Activated CD8-positive, alpha-beta memory T cell treated with anti-CD3 and anti-CD28 coated beads, Interleukin-2, amount 50 U/mL, for 24 hours (primary cell): Measurements from ENCODE around the gene CMIP.

ENCODE experiments used
- DNase-seq: peaks from one replicate; pipeline ENCODE4 v3.0.0-alpha.2; 2020; ENCODE audit errors: extremely low read depth

Gene CMIP

DNA sequence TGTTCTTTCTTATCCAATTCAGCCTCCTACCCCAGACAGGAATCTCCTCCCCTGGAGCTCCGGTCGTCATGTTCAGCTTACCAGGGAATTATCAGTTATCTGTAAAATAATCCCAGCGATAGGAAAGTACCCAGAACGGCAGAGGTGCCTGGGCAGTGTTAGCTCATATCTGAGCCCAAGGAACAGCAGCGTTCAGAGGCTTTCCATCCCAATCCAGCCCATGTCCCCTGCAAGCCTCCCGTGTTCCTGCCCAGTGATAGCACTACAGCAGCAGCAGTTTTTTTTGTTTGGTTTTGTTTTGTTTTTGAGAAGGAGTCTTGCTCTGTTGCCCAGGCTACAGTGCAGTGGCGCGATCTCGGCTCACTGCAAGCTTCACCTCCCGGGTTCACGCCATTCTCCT, 158.2 kb downstream of the CMIP start:
- no peak for DNase-seq

GRCh38 chr16:81604960-81605383, 160.4 kb downstream of the CMIP start:
- DNase-seq, result no peak

DNA sequence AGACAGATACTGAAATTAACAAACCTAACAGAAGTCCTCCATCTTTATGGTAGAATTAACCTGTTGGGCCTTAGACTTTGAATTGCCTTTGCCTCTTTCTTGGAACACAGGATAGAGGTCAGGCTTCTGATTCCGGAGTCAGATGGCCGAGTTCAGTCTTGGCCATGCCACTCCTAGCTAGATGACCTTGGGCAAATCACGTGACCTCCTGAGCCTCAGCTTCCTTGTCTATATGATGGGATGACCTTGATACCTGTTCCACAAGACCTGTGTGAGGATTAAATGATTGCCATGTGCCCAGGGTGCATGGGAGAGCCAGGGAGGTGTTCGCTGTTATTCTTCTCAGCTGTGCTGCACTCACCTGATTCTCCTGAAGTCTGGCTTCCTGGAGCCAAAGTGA, 161.4 kb downstream of the CMIP start:
- DNase-seq, result no peak

GRCh38 chr16:81607006-81607405, 162.4 kb downstream of the CMIP start:
- DNase-seq, result no peak

DNA sequence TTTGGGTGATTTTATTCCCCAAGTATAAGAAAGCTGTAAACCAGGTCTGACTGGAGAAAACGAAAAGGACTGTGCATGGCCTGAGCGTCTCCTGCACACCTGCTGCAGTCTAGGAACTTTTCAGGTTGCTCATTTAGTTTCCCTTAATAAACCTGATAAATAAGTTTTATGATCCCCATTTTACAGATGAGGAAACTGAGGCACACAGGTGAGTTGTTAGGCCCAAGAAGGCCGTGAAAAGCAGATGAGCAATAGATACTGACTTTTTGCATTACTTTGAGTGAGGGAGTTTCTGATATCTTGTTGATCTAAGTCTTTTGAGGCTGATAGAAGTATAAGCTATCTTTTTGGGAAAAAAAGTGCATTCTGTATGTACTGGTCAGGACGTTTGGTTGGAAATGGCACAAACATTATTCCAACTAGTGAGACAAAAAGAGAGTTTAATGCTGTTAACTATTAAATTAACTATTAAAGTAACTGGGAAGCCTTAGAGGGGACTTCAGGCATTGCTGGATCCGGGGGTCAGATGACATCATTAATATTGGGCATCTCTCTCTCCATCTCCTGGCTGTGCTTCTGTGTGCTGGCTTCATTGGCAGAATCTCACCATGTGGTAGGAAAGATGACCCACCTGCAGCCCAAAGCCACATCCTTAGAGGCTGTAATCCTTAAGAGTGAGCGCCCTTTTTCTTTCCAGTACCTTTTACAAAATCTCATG, 163.4 kb downstream of the CMIP start:
- no peak for DNase-seq

- DNase-seq, result no peak
These were observed 164.1 kb downstream of the CMIP start for GRCh38 chr16:81608523-81609209.

- no peak for DNase-seq
These were observed 164.8 kb downstream of the CMIP start for GRCh38 chr16:81609323-81609892.

GRCh38 chr16:81610144-81610842, 165.7 kb downstream of the CMIP start:
- no peak for DNase-seq

- DNase-seq, result no peak
These were observed 166.3 kb downstream of the CMIP start for GRCh38 chr16:81610936-81611335.

DNA sequence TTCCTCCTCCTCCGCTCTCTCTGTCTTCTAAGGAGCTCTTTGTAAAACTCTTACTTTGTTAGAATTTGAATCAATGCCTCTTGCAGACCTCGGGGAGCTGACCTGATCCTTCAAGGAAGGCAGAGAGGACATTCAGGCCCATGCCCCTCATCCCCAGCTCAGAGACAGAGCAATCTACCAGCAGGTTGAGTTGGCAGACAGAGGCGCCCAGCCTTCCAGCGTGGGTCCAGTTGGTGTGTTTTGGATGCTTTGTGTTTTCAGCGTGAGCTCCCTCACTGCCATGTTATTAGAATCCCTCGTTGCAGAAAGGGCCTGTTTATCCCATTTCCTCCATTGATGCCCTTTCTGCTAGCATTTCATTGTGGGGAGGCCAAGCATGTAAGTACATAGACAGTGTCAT, 167.1 kb downstream of the CMIP start:
- DNase-seq, result no peak

DNA sequence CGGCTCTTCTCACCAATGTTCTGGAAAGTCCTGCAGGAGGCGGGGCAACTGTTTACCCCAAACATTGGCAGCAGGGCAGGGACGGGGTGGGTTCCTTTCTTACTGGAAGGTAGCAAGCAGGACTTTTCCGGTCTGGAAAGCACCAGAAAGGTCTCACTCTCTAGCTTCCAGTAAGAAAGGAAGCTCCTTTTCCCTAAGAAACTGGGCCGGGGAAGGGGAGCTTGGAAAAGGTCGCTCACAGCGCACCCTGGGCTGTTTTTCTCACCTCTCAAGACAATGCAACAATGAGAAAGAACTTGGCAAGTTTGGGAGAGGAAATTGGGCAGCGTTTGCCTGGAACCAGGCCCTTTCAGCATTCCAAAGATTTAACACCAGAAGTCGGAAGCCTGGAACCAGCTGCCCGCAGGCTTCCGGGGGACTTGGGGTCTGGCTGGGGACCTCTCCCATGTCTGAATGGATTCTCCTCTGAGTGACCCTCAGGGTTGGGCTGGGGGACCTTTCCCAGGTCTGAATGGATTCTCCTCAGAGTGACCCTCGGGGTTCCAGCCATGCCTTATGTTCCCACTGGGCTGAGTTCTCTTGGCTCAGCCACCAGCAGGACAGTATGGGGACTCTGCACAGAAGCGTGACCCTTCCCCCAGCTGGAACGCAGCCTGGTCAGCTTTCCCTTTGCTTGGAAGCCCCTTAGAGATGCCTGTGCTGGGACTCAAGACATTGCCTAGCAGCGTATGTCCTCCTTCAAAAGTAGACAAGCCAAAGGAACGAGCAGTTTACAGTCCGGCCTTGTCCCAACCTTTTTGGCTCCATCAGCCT, 167.9 kb downstream of the CMIP start:
- DNase-seq, result no peak

DNA sequence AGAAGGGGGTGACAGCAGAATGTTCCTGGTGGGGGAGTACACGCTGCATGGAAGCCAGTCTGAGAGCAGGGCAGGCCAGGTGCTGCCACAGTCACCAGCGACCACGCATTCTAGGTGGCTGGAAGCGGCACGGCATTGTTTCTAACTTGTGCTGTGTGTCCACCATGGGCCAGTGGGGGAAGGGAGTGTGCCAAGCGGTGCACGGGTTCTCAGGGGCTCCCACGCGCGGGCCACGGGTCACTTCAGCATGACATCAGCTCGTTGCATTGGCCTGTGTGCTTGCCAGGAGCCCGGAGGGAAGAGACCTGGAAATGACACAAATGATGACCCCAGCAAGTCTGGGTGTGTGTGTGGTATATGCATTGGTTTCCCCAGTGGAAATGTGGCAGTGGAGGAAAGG, 169.6 kb downstream of the CMIP start:
- DNase-seq, result no peak

GRCh38 chr16:81614654-81615359, 170.2 kb downstream of the CMIP start:
- DNase-seq, result no peak

GRCh38 chr16:81615411-81615810, 170.8 kb downstream of the CMIP start:
- no peak for DNase-seq

DNA sequence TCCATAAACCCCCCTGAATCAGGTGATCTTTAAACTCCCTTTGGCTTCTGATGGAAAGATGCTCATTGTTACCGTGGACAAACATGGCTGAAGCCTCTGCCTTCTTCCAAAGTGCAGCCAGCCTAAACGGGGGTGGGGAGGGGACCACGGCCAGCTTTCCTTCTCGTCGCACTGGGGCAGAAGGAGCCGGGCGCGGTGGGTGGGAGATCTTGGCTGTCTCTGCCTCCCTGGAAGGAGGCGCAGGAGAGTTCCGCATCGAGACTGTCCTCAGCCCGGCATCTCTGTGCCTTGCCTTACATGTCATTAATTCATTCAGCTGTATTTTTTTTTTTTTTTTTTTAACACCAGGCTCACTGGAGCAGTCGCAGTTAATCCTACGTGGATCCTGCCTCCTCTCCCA, 171.2 kb downstream of the CMIP start:
- DNase-seq, result no peak

- DNase-seq, result peak; percentile 53
These were observed 171.9 kb downstream of the CMIP start for GRCh38 chr16:81616321-81617020.

DNA sequence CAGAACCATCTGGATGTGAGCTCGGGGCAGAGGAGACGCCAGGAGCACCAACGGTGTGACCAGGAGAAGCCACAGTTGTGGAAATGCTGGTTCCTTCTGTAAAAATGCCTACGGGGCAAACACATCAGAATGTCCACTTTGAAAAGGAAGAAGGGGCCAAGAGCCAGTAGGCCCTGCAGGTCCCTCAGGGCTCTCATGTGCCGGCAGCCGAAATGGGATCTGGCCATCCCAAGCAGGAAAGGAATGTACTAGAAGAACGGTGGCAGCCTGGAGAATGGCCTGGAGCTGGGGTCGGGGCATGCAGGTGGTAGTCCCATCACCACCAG, 172.4 kb downstream of the CMIP start:
- no peak for DNase-seq

DNA sequence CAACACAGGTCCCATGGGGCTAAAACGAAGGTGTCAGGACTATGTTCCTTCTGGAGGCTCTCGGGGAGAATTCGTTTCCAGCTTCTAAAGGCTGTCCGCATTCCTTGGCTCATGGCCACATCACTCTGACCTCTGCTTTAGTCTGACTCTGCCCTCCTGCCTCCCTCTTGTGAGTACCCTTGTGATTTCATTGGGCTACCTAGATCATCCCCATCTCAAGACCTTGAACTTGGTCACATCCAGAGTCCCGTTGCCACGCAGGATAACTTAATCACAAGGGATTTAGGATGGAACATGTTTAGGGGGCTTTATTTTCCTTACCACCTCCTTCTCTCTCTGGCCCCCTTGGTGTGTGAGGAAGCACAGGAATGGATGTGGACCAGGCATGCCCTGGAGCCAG, 173.6 kb downstream of the CMIP start:
- no peak for DNase-seq

DNA sequence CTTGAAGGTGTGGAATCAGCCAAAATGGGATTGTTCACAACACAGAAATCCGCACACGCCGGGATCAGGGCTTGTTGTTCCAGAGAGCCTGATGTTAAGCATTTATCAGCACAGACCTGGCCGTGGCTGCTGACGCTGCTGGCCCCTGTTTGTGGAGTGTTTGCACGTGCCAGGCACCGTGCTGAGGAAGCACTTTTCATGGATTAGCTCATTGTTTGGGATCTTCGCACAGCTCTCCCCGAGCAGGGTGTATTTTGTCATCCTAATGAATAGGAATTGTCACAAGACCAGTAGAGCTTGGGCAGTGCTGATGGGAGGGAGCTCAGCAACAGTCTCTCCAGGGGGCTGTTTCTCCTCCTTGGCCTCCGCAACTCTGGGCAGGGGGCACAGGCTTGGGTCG, 174.1 kb downstream of the CMIP start:
- DNase-seq, result no peak

GRCh38 chr16:81620029-81620428, 175.4 kb downstream of the CMIP start:
- no peak for DNase-seq

DNA sequence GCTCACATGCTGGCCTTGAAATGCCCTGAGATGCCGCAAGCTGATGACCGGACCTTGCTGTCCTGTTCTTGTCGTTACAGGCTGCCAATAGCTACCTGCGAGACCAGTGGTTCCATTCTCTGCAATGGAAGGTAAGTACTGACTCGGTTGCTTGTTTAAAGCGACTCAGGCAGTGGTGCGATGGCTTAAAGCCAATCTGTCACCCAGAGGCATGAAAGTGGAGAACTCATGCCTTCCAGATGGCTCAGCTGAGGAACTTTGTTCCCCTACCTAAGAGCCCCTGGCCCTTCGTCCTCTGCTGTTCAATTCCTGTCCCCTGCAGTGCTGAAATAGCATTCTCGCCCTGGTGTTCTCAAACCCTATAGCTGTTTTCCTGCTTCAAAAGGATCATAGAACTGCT, 176.2 kb downstream of the CMIP start:
- DNase-seq, result no peak
